Globus pallidus (tissue), 1 donor: ENCODE measurements around the gene CALML3.

Experiments
- DNase-seq: peaks from one replicate; pipeline ENCODE4 v3.0.0-alpha.2; 2015; ENCODE audit warnings: low spot score

The CALML3 gene

GRCh38 chr10:5525561-5526341, 990 bp downstream of the CALML3 start:
- DNase-seq: no peak

GRCh38 chr10:5526691-5527331, 2.0 kb downstream of the CALML3 start:
- no peak for DNase-seq

GRCh38 chr10:5527332-5528200, 2.8 kb downstream of the CALML3 start:
- DNase-seq: no peak

- no peak for DNase-seq
Measured at GRCh38 chr10:5528989-5529701, 4.4 kb downstream of the CALML3 start.

GRCh38 chr10:5529702-5530411, 5.1 kb downstream of the CALML3 start:
- DNase-seq: no peak

- no peak for DNase-seq
Measured at GRCh38 chr10:5530412-5530806, 5.6 kb downstream of the CALML3 start.

GRCh38 chr10:5530846-5531557, 6.2 kb downstream of the CALML3 start:
- no peak for DNase-seq

- DNase-seq: no peak
Measured at GRCh38 chr10:5531558-5532306, 7.0 kb downstream of the CALML3 start.

GRCh38 chr10:5532307-5532605, 7.5 kb downstream of the CALML3 start:
- DNase-seq: no peak

- DNase-seq: no peak
Measured at GRCh38 chr10:5532618-5533097, 7.9 kb downstream of the CALML3 start.

GRCh38 chr10:5533098-5533731, 8.5 kb downstream of the CALML3 start:
- no peak for DNase-seq

GRCh38 chr10:5534051-5534821, 9.5 kb downstream of the CALML3 start:
- DNase-seq: no peak

GRCh38 chr10:5534880-5535856, 10.4 kb downstream of the CALML3 start:
- no peak for DNase-seq

- no peak for DNase-seq
Measured at GRCh38 chr10:5536486-5537081, 11.8 kb downstream of the CALML3 start.

GRCh38 chr10:5537684-5538083, 12.9 kb downstream of the CALML3 start:
- DNase-seq: no peak

- DNase-seq: no peak
Measured at GRCh38 chr10:5538446-5538845, 13.7 kb downstream of the CALML3 start.
